Measurements from ENCODE around the gene CD52.

GRCh38 chr1:26290122-26290881 is 27.5 kb upstream of the CD52 start:
- TF ChIP-seq PBX3 (CRISPR knock-in tag; IDR thresholded peaks at IDR 0.05) (no peak), ZNF274 (IDR thresholded peaks at IDR 0.05; ENCODE audit: low read length) (no peak), ZNF274 (tag by site-specific recombination; IDR thresholded peaks at IDR 0.05; ENCODE audit: borderline replicate concordance) (no peak), CTCF (tag by site-specific recombination; IDR thresholded peaks at IDR 0.05) (no peak), ZNF558 (tag by site-specific recombination; IDR thresholded peaks at IDR 0.05) (no peak), ZNF639 (tag by site-specific recombination; IDR thresholded peaks at IDR 0.05) (no peak), BCL11A (tag by site-specific recombination; IDR thresholded peaks at IDR 0.05; ENCODE audit: low read depth) (no peak), ZNF600 (tag by site-specific recombination; IDR thresholded peaks at IDR 0.05) (no peak), ZNF37A (tag by site-specific recombination; IDR thresholded peaks at IDR 0.05) (no peak)

Measured in HEK293 (cell line).